Measurements from ENCODE around the gene YOD1.

The YOD1 gene

GRCh38 chr1:207071426-207071825 lies 20.4 kb upstream of the YOD1 start:
- DNase-seq, result no peak

- no peak for DNase-seq
Measured at GRCh38 chr1:207070811-207071210, 19.8 kb upstream of the YOD1 start.

- DNase-seq, result no peak
Measured at GRCh38 chr1:207069858-207070506, 19.0 kb upstream of the YOD1 start.

GRCh38 chr1:207069061-207069460 lies 18.1 kb upstream of the YOD1 start:
- no peak for DNase-seq

GRCh38 chr1:207067665-207068064 lies 16.7 kb upstream of the YOD1 start:
- DNase-seq, result no peak

- no peak for DNase-seq
Measured at GRCh38 chr1:207067185-207067584, 16.2 kb upstream of the YOD1 start.

GRCh38 chr1:207064561-207064960 lies 13.6 kb upstream of the YOD1 start:
- DNase-seq, result no peak

GRCh38 chr1:207063014-207063413 lies 12.0 kb upstream of the YOD1 start:
- DNase-seq, result no peak

GRCh38 chr1:207062058-207062457 lies 11.1 kb upstream of the YOD1 start:
- DNase-seq, result no peak

GRCh38 chr1:207060596-207060995 lies 9.6 kb upstream of the YOD1 start:
- DNase-seq, result no peak

GRCh38 chr1:207059881-207060280 lies 8.9 kb upstream of the YOD1 start:
- no peak for DNase-seq

GRCh38 chr1:207058878-207059867 lies 8.2 kb upstream of the YOD1 start:
- DNase-seq, result peak; percentile 97

GRCh38 chr1:207058252-207058651 lies 7.2 kb upstream of the YOD1 start:
- no peak for DNase-seq

- no peak for DNase-seq
Measured at GRCh38 chr1:207056673-207057072, 5.7 kb upstream of the YOD1 start.

- no peak for DNase-seq
Measured at GRCh38 chr1:207055386-207056001, 4.5 kb upstream of the YOD1 start.

GRCh38 chr1:207054491-207054890 lies 3.5 kb upstream of the YOD1 start:
- DNase-seq, result no peak

GRCh38 chr1:207052911-207053769 lies 2.1 kb upstream of the YOD1 start, which contains the start of gene PFKFB2:
PFKFB2 (plus strand) TSS chr1:207053275; CDS start chr1:207054718, 1,443 bp downstream.
- DNase-seq, result peak; percentile 99

GRCh38 chr1:207050480-207051190 lies 373 bp downstream of the YOD1 start:
- DNase-seq, result peak; percentile 89

- DNase-seq, result peak; percentile 54
Measured at GRCh38 chr1:207049974-207050391, 1.0 kb downstream of the YOD1 start.

- DNase-seq, result no peak
Measured at GRCh38 chr1:207049514-207049913, 1.5 kb downstream of the YOD1 start.

- DNase-seq, result no peak
Measured at GRCh38 chr1:207049054-207049453, 2.0 kb downstream of the YOD1 start.

GRCh38 chr1:207048041-207048440 lies 3.0 kb downstream of the YOD1 start:
- DNase-seq, result no peak

Measured in NCI-H187 treated with DMSO at 0.1 percent for 48 hours (cell line).